SU-DHL-6 (cell line): Measurements from ENCODE around the gene KCTD16.

Experiments
- H2AFZ ChIP-seq: fragments of 200-600 bp; sonication (generic); 2 replicates; pipeline ENCODE4 v1.6.1; 2014; ENCODE audit warnings: low read depth, mild to moderate bottlenecking, moderate library complexity, mixed read lengths, antibody characterized with exemption, low read length; ENCODE audit not compliant: severe bottlenecking
- H3F3A ChIP-seq: fragments of 200-600 bp; shearing (Covaris generic); 2 replicates; pipeline ENCODE4 v1.6.0; 2016; ENCODE audit warnings: antibody characterized with exemption, mild to moderate bottlenecking; ENCODE audit not compliant: insufficient read depth
- H3K27ac ChIP-seq: fragments of 200-600 bp; sonication (generic); 2 replicates; pipeline ENCODE4 v1.5.1; 2016; ENCODE audit warnings: low read depth, mild to moderate bottlenecking, low read length, moderate library complexity, mixed read lengths
- H3K27me3 ChIP-seq: fragments of 200-600 bp; sonication (generic), shearing (Covaris generic); 2 replicates; pipeline ENCODE4 v1.6.0; 2014; ENCODE audit warnings: mild to moderate bottlenecking, low read length
- H3K36me3 ChIP-seq: fragments of 200-600 bp; sonication (generic); 2 replicates; pipeline ENCODE4 v1.6.1; 2014; ENCODE audit warnings: mild to moderate bottlenecking, low read length, mixed read lengths
- H3K4me2 ChIP-seq: fragments of 300-600, 200-600 bp; shearing (Covaris generic), sonication (generic); 2 replicates; pipeline ENCODE4 v1.6.0; 2014; ENCODE audit warnings: low read length, low read depth, mild to moderate bottlenecking; ENCODE audit not compliant: poor library complexity, severe bottlenecking
- H3K4me3 ChIP-seq: fragments of 200-600 bp; sonication (generic); 2 replicates; pipeline ENCODE4 v1.5.1; 2014; ENCODE audit warnings: antibody characterized with exemption, low read length, mild to moderate bottlenecking, mixed read lengths; ENCODE audit not compliant: insufficient read depth, poor library complexity, severe bottlenecking
- H3K79me2 ChIP-seq: fragments of 200-600 bp; sonication (generic); 2 replicates; pipeline ENCODE4 v1.6.1; 2014; ENCODE audit warnings: mild to moderate bottlenecking, low read length, moderate library complexity; ENCODE audit not compliant: insufficient read depth
- H3K9ac ChIP-seq: fragments of 200-600 bp; sonication (generic); 2 replicates; pipeline ENCODE4 v1.7.0; 2014; ENCODE audit warnings: mild to moderate bottlenecking, low read length
- H3K9me2 ChIP-seq: fragments of 200-600 bp; sonication (generic); replicated peaks from 2 replicates; pipeline ENCODE4 v1.6.1; 2014; ENCODE audit warnings: low read length; ENCODE audit not compliant: insufficient read depth
- H3K9me3 ChIP-seq: fragments of 200-600 bp; sonication (generic); 2 replicates; pipeline ENCODE4 v1.6.1; 2014; ENCODE audit warnings: low read length, mixed read lengths; ENCODE audit not compliant: insufficient read depth
- H4K20me1 ChIP-seq: fragments of 200-600 bp; sonication (generic); 2 replicates; pipeline ENCODE4 v1.6.1; 2014; ENCODE audit warnings: low read depth, mild to moderate bottlenecking, antibody characterized with exemption, low read length, moderate library complexity, mixed read lengths
- EZH2phosphoT487 ChIP-seq: fragments of 200-600 bp; sonication (generic), shearing (Covaris generic); conservative IDR thresholded peaks from 2 replicates; pipeline ENCODE4 v1.6.1; 2018; ENCODE audit warnings: mild to moderate bottlenecking, antibody characterized with exemption, low read length, moderate library complexity, mixed read lengths
- TF ChIP-seq, protein P1 (sequence below): fragments of 200-600 bp; sonication (generic); IDR thresholded peaks from one replicate; pipeline ENCODE4 v1.5.1; 2017; ENCODE audit warnings: antibody characterized with exemption, mild to moderate bottlenecking, low read length, moderate library complexity; ENCODE audit not compliant: insufficient read depth, poor library complexity, severe bottlenecking

Gene KCTD16

DNA sequence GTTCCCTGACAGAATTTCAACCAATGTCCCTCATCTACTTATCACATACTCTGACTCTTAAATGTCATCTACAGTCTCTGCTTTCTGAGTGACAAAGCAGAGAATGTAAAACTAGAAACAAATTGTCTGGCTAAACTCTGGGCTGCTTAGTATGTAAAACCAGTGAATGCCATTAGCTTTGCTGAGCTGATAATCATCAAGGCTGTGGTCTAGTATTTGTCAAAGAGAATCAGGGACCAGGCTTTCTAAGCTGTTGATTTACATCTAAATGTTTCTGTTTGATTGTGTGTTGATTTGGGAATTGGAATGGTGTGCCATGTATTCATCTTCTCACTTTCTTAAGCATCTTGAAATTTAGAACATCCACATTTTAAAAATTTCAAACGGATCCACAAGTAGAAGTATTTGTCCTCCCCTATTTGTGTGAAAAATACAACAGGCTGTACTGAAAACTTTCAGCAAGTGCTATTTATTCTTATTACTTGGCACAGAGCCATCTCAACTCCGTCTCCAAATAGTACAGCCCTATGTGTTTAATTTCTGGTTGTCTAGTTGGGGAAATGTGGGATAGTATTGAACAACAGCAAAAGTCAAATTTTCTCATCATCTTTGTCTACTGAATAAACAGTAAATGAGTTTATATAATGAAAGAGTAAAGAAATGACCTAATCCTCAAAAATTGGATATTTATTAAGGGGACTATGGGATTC is 251.5 kb downstream of the KCTD16 start:
- Histone ChIP-seq H3K4me2 (no peak overlapping the region), H3K9me2 (no peaks in the 10 kb centered on the region), H3K36me3 (no peaks in the 10 kb centered on the region), H4K20me1 (no peaks in the 10 kb centered on the region), H3K9ac (no peak overlapping the region), H3K27me3 (no peaks in the 10 kb centered on the region), H3K79me2 (no peaks in the 10 kb centered on the region), H3F3A (no peaks in the 10 kb centered on the region), H3K9me3 (no peaks in the 10 kb centered on the region), H3K27ac (no peak overlapping the region), H2AFZ (no peak overlapping the region), H3K4me3 (no peak overlapping the region)
- TF ChIP-seq, protein P1, sequence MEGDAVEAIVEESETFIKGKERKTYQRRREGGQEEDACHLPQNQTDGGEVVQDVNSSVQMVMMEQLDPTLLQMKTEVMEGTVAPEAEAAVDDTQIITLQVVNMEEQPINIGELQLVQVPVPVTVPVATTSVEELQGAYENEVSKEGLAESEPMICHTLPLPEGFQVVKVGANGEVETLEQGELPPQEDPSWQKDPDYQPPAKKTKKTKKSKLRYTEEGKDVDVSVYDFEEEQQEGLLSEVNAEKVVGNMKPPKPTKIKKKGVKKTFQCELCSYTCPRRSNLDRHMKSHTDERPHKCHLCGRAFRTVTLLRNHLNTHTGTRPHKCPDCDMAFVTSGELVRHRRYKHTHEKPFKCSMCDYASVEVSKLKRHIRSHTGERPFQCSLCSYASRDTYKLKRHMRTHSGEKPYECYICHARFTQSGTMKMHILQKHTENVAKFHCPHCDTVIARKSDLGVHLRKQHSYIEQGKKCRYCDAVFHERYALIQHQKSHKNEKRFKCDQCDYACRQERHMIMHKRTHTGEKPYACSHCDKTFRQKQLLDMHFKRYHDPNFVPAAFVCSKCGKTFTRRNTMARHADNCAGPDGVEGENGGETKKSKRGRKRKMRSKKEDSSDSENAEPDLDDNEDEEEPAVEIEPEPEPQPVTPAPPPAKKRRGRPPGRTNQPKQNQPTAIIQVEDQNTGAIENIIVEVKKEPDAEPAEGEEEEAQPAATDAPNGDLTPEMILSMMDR, result no peak
- no peak for TF ChIP-seq EZH2phosphoT487

DNA sequence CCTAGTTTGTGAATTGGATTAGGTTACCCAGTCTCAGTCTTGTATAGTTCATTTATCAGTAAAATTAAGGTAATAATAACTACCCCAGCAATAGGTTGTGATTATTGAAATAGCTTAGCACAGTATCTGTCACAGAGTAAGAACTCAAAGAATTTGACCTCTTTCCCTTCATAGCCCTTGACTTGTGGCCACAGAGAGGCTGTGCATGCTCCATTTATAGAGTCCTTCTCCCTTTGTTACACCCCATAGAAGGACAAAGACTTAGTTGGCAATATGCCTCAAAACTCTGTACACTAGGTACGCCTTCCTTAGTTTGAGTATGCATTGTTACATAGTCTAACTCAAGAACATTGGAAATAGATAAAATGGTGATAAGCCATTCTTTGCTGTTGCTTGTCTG is 257.2 kb downstream of the KCTD16 start:
- Histone ChIP-seq H3K4me3 (no peak overlapping the region), H3K9me2 (no peaks in the 10 kb centered on the region), H3K36me3 (no peaks in the 10 kb centered on the region), H4K20me1 (no peaks in the 10 kb centered on the region), H3K9me3 (no peaks in the 10 kb centered on the region), H2AFZ (no peak overlapping the region), H3K9ac (no peak overlapping the region), H3K4me2 (no peak overlapping the region), H3K79me2 (no peaks in the 10 kb centered on the region), H3K27me3 (no peaks in the 10 kb centered on the region), H3K27ac (no peak overlapping the region), H3F3A (no peaks in the 10 kb centered on the region)
- no peak for TF ChIP-seq EZH2phosphoT487
- TF ChIP-seq, protein P1, result no peak

DNA sequence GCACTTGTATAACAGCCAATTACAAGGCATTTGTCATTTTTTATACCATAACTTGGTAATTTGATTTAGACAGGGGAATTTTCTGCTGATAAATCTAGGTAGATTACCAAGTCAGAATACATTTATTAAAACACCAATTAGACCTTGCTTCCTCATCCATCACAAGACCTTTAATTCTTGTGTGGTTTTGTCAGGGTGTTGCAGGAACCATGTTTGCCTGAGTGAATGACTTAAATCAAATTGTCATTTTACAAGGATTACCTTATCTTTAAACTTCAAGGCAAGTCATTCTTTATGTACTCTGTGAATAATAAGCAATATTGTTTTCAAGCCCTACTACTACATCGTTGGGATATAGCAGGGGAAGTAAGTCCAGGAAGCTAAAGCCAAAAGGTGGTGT is 257.7 kb downstream of the KCTD16 start:
- Histone ChIP-seq H3K4me2 (no peak overlapping the region), H3K79me2 (no peaks in the 10 kb centered on the region), H3K27me3 (no peaks in the 10 kb centered on the region), H2AFZ (no peak overlapping the region), H4K20me1 (no peaks in the 10 kb centered on the region), H3F3A (no peaks in the 10 kb centered on the region), H3K9me2 (no peaks in the 10 kb centered on the region), H3K4me3 (no peak overlapping the region), H3K27ac (no peak overlapping the region), H3K36me3 (no peaks in the 10 kb centered on the region), H3K9me3 (no peaks in the 10 kb centered on the region), H3K9ac (no peak overlapping the region)
- TF ChIP-seq, protein P1, result no peak
- no peak for TF ChIP-seq EZH2phosphoT487
